Hepatic stellate cell (primary cell): ENCODE results near the gene ICAM2.

Experiments used
- DNase-seq: peaks from one replicate; pipeline ENCODE4 v3.0.0; 2011; ENCODE audit warnings: low spot score

The ICAM2 gene

GRCh38 chr17:63974594-63975192, 45.7 kb downstream of the ICAM2 start:
- peak; percentile 72 for DNase-seq

- peak; percentile 48 for DNase-seq
Observed at GRCh38 chr17:63973930-63974593, 46.4 kb downstream of the ICAM2 start.

GRCh38 chr17:63973247-63973646, 47.2 kb downstream of the ICAM2 start:
- DNase-seq = no peak

GRCh38 chr17:63972796-63973195, 47.6 kb downstream of the ICAM2 start, which contains the start of gene SCN4A:
SCN4A (minus strand) TSS chr17:63972918; CDS start chr17:63972841, 77 bp downstream.
- DNase-seq = no peak

- DNase-seq = no peak
Observed at GRCh38 chr17:63969278-63969677, 51.2 kb downstream of the ICAM2 start.

- DNase-seq = no peak
Observed at GRCh38 chr17:63967953-63968352, 52.5 kb downstream of the ICAM2 start.

- DNase-seq = no peak
Observed at GRCh38 chr17:63966646-63967264, 53.7 kb downstream of the ICAM2 start.

- no peak for DNase-seq
Observed at GRCh38 chr17:63963123-63963522, 57.3 kb downstream of the ICAM2 start.

GRCh38 chr17:63962298-63962744, 58.1 kb downstream of the ICAM2 start:
- no peak for DNase-seq

- DNase-seq = peak; percentile 62
Observed at GRCh38 chr17:63961355-63962212, 58.8 kb downstream of the ICAM2 start.

- DNase-seq = no peak
Observed at GRCh38 chr17:63960430-63960829, 60.0 kb downstream of the ICAM2 start.

GRCh38 chr17:63960006-63960405, 60.4 kb downstream of the ICAM2 start:
- DNase-seq = no peak

- DNase-seq = peak; percentile 65
Observed at GRCh38 chr17:63956296-63956920, 64.0 kb downstream of the ICAM2 start.

- DNase-seq = no peak
Observed at GRCh38 chr17:63955791-63956190, 64.6 kb downstream of the ICAM2 start.

- no peak for DNase-seq
Observed at GRCh38 chr17:63955232-63955631, 65.2 kb downstream of the ICAM2 start.

GRCh38 chr17:63954402-63955063, 65.9 kb downstream of the ICAM2 start:
- DNase-seq = no peak
